DOHH2 (cell line): ENCODE data around the gene BCAR3.

Experiments
- EZH2phosphoT487 ChIP-seq: fragments of 200-600 bp; sonication (generic); IDR thresholded peaks from 2 replicates; pipeline ENCODE4 v1.6.1; 2017; ENCODE audit warnings: borderline replicate concordance, mild to moderate bottlenecking, antibody characterized with exemption, low read length, moderate library complexity, mixed read lengths
- TF ChIP-seq, protein P1 (sequence below): fragments of 200-600 bp; sonication (generic); IDR thresholded peaks from one replicate; pipeline ENCODE4 v1.5.1; 2014; ENCODE audit warnings: antibody characterized with exemption, mild to moderate bottlenecking, low read depth, low read length; ENCODE audit not compliant: poor library complexity, severe bottlenecking

DNA sequence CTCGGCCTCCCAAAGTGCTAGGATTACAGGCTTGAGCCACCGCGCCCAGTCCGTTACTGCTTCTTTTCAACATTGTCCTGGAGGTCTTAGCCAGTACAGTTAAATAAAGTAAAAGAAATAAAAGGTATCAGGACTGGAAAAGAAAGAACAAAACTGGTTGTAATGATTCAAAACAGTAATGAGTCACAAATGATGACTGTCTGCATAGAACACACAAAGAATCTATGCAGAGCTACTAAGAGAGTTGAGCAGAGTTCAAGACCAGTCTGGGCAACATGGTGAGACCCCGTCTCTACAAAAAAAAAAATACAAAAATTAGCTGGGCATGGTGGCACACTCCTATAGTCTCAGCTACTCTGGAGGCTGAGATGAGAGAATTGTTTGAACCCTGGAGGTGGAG lies 23.4 kb downstream of the BCAR3 start:
- TF ChIP-seq, protein P1, sequence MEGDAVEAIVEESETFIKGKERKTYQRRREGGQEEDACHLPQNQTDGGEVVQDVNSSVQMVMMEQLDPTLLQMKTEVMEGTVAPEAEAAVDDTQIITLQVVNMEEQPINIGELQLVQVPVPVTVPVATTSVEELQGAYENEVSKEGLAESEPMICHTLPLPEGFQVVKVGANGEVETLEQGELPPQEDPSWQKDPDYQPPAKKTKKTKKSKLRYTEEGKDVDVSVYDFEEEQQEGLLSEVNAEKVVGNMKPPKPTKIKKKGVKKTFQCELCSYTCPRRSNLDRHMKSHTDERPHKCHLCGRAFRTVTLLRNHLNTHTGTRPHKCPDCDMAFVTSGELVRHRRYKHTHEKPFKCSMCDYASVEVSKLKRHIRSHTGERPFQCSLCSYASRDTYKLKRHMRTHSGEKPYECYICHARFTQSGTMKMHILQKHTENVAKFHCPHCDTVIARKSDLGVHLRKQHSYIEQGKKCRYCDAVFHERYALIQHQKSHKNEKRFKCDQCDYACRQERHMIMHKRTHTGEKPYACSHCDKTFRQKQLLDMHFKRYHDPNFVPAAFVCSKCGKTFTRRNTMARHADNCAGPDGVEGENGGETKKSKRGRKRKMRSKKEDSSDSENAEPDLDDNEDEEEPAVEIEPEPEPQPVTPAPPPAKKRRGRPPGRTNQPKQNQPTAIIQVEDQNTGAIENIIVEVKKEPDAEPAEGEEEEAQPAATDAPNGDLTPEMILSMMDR = no peak
- TF ChIP-seq EZH2phosphoT487 = no peak
